ENCODE data around the gene ARMC10. TPM values are rescaled to one million over a fixed set of nuclear protein-coding genes. Genes with fewer than 3 reads are reported as not detected.
"Not testable (repeated sequence)": the region's sequence is repeated elsewhere in the genome, so short reads cannot be mapped to it uniquely, and the experiment has no call there.

The ARMC10 gene
- total RNA-seq, 1 experiment from 2014 or later = 52.6 TPM

DNA sequence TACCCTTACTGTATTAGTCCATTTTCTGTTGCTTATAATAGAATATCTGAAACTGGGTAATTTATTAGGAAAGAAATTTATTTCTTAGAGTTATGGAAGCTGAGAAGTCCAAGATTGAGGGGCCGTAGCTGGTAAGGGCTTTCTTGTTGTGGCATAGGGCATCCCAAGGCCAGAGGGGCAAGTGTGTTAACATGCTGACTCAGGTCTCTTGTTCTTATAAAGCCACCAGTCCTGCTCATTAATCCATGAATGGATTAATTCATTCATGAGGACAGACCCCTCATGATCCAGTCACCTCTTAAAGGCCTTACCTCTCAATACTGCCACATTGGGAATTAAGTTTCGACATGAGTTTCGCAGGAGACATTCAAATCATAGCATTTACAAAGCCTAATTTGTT, 2.4 kb downstream of the ARMC10 start:
- DNase-seq (ENCODE audit: low read depth) = no peak

DNA sequence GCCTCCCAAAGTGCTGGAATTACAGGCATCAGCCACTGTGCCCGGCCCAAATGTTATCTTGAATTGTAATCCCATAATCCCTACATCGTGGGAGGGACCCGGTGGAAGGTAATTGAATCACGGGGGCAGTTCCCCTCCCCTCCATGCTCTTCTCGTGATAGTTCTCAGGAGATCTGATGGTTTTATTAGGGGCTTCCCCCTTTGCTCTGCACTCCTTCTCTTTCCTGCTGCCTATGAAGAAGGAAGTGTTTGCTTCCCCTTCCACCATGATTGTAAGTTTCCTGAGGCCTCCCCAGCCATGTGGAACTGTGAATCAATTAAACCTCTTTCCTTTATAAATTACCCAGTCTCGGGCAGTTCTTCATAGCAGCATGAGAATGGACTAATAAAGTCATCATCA, 3.3 kb downstream of the ARMC10 start:
- not testable (repeated sequence) for DNase-seq (ENCODE audit: low read depth)

GRCh38 chr7:103079836-103080235, 4.9 kb downstream of the ARMC10 start:
- DNase-seq (ENCODE audit: low read depth) = no peak

DNA sequence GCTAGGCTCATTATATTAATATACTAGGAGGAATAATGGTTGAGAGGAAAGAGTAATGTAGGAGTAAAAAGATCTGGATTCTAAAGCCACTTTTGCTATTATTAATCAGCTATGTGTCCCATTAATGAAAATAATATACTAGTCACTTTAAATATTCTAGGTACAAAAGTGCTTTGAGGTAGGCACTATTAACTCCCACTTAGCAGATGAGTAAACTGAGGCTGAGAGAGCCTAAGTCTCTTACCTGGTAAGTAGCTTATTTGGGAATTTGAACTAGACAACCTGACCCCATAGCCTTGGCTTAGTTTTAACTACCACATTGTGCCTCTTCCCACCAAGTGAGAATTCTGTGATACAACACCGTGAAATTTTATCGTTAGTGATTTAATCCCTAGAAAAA, 6.0 kb downstream of the ARMC10 start:
- no peak for DNase-seq (ENCODE audit: low read depth)

DNA sequence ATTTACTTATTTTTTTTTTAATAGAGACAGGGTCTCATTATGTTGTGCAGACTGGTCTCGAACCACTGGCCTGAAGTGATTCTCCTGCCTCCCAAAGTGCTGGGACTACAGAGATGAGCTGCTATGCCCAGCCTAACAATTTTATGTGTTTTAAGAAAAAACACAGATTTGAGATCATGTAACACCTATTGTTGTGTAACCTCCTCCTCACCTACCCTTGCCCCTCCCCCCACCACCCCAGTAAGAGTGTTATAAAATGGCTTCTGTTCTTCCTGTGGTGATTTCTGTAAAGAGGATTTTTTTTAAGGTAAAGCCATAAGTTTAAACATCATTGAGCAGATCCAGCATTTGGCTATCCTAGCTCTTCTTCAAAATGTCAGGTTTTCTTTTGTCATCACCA, 7.6 kb downstream of the ARMC10 start:
- DNase-seq (ENCODE audit: low read depth) = no peak

DNA sequence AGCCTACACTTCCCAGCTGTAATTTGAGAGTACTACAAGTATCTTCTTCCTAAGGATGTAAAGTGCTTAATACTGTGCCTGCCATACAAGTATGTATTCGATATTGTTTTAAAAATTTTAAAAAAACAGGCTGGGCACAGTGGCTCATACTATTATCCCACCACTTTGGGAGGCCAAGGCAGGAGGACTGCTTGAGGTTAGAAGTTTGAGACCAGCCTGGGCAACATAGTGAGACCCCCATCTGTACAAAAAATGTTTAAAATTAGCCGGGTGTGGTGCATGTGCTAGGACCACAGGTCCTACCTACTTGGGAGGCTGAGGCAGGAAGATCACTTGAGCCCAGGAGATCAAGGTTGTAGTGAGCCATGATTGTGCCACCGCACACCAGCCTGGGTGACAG, 8.3 kb downstream of the ARMC10 start:
- DNase-seq (ENCODE audit: low read depth) = no peak

GRCh38 chr7:103092321-103092720, 17.4 kb downstream of the ARMC10 start:
- not testable (repeated sequence) for DNase-seq (ENCODE audit: low read depth)

- no peak for DNase-seq (ENCODE audit: low read depth)
These were observed 18.5 kb downstream of the ARMC10 start for GRCh38 chr7:103093429-103093828.

DNA sequence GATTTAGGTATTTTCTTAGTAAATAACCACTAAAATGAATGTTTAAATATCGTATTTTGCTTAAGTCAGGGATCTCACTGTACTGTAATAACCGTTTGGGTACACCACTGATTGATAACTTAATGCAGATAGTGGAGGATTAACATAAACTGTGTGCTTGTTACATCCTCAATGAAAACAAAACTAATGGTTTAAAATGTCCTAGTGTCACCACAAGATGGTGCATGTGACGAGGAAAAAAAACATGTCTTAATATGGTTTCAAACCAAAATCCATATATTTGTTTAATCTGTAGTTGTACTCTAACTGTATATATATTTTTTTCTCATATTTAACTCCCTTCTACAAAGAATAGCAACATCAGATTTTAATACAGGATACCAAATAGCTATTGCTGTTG, 19.2 kb downstream of the ARMC10 start:
- peak; percentile 12 for DNase-seq (ENCODE audit: low read depth)

DNA sequence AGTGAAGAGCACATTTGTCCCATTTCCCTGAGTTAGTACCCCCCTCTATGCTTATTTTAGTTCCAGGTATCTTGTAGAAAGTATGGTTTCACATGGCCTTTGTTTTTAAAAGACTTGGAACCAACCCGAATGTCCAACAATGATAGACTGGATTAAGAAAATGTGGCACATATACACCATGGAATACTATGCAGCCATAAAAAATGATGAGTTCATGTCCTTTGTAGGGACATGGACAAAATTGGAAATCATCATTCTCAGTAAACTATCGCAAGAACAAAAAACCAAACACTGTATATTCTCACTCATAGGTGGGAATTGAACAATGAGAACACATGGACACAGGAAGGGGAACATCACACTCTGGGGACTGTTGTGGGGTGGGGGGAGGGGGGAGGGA, 20.6 kb downstream of the ARMC10 start:
- not testable (repeated sequence) for DNase-seq (ENCODE audit: low read depth)

DNA sequence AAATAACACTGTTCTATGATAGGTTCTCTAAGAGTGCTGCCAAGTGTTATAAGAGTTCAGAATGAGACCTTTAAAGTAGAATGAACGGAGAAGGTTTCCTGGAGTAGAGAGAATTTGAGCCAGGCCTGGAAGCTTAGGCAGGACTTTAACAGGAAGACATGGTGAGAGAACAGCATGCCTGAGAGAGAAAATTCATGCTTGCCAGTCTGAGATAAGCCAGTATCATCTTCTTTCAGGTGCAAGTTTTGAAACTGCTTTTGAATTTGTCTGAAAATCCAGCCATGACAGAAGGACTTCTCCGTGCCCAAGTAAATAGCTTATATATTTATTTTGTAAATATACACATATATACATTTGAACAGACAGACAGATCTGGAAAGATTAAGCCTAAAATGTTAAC, 22.1 kb downstream of the ARMC10 start:
- no peak for DNase-seq (ENCODE audit: low read depth)

DNA sequence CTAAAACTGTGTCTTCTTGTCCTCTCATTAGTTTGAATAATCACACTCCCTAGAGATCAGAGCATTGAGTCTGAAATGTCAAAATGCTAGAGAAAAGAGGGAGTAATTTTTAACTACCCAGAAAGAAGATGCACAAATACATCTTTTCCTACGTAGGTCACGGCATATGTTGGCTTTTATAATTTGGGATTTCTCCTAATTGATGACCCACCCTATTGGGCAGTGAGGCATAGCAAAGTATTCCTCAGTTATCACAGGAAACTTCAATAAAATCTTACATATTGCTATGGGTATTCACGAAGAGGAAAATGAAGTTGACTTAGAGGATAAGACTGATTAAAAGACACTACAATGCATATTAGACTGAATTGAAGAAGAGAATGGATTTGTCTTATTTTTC, 25.4 kb downstream of the ARMC10 start:
- DNase-seq (ENCODE audit: low read depth) = no peak

DNA sequence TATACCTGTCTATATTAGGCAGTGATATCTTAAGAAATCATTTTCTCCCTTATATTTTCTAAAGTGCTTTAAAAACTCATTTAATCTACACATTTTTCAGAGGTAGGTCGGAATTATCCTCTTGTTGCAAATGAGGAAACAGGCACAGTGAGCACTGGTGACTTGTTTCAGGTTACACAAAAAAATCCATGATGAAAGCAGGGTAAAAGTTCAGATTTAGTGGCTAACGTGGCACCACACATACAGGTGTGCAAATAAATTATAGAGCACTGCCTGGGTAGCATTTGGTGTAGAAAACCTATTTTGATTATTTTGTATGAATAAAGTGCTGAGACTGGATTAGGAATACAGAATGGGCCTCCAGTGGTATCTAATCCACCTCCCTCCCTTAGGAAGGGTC, 26.6 kb downstream of the ARMC10 start:
- no peak for DNase-seq (ENCODE audit: low read depth)

GRCh38 chr7:103106005-103106702, 31.2 kb downstream of the ARMC10 start:
- DNase-seq (ENCODE audit: low read depth) = no peak

DNA sequence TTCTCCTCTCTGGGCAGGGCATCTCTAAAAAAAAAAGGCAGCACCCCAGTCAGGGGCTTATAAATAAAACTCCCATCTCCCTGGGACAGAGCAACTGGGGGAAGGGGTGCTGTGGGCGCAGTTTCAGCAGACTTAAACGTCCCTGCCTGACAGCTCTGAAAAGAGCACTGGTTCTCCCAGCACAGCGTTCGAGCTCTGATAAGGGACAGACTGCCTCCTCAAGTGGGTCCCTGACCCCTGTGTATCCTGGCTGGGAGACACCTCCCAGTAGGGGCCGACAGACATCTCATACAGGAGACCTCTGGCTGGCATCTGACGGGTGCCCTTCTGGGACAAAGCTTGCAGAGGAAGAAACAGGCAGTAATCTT, 31.7 kb downstream of the ARMC10 start:
- DNase-seq (ENCODE audit: low read depth) = not testable (repeated sequence)

DNA sequence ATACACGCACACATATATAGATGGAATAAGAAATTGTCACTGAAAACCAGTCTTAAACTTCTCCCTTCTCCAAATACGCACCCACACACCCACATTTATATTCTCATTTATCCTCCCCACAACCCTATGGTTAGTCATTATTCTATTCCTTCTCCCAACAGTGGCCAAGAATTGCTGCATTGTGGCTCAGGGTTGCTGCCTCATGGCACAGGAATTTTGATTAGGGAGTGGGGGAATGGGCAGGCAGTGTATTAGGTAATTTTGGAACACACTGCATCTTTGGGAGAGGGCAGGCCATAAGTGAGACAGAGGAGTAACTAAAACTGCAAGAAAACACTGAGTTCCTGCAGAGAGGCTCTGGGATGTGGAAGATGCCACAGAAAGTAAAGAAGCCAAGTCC, 38.2 kb downstream of the ARMC10 start:
- DNase-seq (ENCODE audit: low read depth) = peak; percentile 98

DNA sequence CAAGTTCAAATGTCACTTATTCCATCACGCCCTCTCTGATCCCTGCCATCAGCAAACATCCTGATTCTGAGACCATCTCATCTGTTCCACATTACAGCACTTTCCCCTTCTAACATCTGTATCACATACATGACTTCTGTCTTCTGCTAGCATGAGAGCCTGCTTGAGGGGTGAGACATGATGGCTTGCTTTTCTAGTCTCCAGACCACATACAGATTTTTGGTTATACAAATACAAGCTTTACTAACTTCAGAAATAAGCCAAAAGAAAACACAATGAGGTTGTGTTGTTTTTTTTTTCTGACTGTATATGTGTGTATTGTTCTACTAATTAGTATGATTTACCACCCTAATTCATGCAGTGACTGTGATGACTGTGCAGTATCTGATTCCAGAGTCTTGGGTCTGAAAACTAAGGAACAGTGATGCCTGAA, 39.7 kb downstream of the ARMC10 start:
- DNase-seq (ENCODE audit: low read depth) = no peak

GRCh38 chr7:103115771-103116170, 40.8 kb downstream of the ARMC10 start:
- DNase-seq (ENCODE audit: low read depth) = no peak

DNA sequence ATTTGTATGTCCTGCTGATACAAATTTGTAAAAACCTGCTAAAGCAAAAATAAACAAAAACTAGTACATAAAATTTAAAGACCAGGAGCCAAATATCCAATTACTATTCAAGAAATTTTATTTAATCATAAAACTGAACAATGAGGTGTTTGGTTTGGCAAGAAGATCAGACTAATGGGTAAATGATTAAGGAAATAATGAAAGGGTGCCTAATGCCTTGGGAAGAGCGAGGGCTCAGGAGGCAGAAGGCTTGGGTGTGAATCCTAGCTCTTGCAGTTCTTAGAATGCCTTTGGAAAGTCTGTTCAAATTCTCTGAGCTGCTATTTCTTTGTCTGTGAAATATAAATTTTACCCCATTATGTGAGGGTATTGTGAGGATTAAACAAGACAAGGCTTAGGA, 41.6 kb downstream of the ARMC10 start:
- no peak for DNase-seq (ENCODE audit: low read depth)

- DNase-seq (ENCODE audit: low read depth) = no peak
These were observed 42.1 kb downstream of the ARMC10 start for GRCh38 chr7:103116991-103117390.

DNA sequence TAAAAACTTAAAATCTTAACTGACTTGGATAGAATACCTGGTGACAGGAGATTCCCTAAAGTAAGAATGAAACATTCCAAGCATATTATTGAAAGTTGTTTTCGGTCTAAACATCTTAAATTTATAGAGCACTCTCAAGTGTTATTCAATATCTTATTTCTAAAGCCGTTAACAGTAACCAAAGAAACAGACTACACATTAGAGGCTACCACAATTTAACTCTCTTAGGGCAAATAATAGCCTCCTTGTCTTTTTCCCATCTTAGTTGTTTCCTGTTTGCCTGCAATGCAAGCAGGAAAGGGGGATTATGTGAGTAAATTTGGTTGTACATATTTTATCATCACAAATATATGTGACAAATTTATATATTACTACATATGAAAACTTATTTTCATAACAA, 42.5 kb downstream of the ARMC10 start:
- DNase-seq (ENCODE audit: low read depth) = no peak

DNA sequence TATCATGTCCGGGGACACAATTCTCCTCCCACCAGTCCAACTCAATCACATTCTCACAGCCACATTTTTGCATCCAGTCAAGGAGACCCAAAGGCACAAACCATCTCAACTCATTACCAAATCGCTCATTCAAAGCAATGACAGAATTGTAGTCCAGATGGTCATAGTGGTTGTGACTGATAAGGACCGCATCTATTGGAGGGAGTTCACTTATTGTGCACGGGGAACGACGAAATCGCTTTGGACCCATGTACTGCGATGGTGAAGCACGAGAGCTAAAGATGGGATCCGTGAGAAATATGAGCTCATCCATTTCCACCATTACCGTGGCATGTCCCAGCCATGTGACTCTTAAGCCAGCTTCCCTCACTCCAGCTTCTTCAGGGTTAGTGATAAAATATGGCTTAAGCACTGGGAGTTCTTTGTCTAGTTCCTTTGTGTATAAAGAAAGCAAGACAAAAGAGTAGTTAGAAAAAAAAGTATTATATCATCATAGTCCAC, 44.9 kb downstream of the ARMC10 start:
- DNase-seq (ENCODE audit: low read depth) = no peak

- DNase-seq (ENCODE audit: low read depth) = no peak
These were observed 45.4 kb downstream of the ARMC10 start for GRCh38 chr7:103120362-103120761.

- DNase-seq (ENCODE audit: low read depth) = no peak
These were observed 46.7 kb downstream of the ARMC10 start for GRCh38 chr7:103121641-103122040.

All from LHCN-M2 (cell line).